HCT116 (cell line): ENCODE results near the gene SUGCT. TPM values are rescaled to one million over a fixed set of nuclear protein-coding genes. Genes with fewer than 3 reads are reported as not detected.

Source experiments
- ATAC-seq: fragments of 200-7000 bp; cut with Tn5 transposase; 2 replicates; pipeline ENCODE4 v1.9.1; 2020; ENCODE audit warnings: mild to moderate bottlenecking, moderate library complexity
- BruUV-seq: library from RNA; stranded (reverse); fragments of 400-500 nt; replicated peaks from 2 replicates; lab custom pipeline; 2021; lab: Mats Ljungman, UMichigan
- CTCF ChIA-PET: fragments of 300-600 bp; sonication (Branson Sonifier 250); formaldehyde crosslinking; loops from one replicate; lab custom pipeline; 2021; ENCODE audit warnings: antibody characterized with exemption; lab: Charles Lee
- POLR2A ChIA-PET: fragments of 300-600, 350-600 bp; sonication (Branson Sonifier 250); formaldehyde crosslinking; loops from one replicate; lab custom pipeline; 2021; ENCODE audit warnings: antibody characterized with exemption; lab: Charles Lee
- RAD21 ChIA-PET, 2 experiments: fragments of 300-600 bp; sonication (Branson Sonifier 250); formaldehyde crosslinking; loops; one replicate each; lab custom pipeline; 2023; ENCODE audit warnings: low total read pairs in 2 of 2; ENCODE audit not compliant: uncharacterized antibody in 2 of 2, unreplicated experiment in 2 of 2, low non-redundant PET in 1 of 2; lab: Charles Lee
- DNase-seq: peaks from one replicate; pipeline ENCODE4 v3.0.0-alpha.2; 2010; ENCODE audit warnings: low read depth, low spot score
- H2AFZ ChIP-seq: fragments of 200-600 bp; shearing (Covaris generic), sonication (generic); 2 replicates; pipeline ENCODE4 v1.6.1; 2017; ENCODE audit warnings: low read depth, mixed run types, mixed read lengths, antibody characterized with exemption, low read length; ENCODE audit not compliant: poor library complexity, severe bottlenecking
- H3K27ac ChIP-seq: 2 replicates; pipeline ENCODE4 v1.5.1; 2012; ENCODE audit warnings: low read depth, low read length
- H3K27me3 ChIP-seq: fragments of 200-600 bp; sonication (generic); 2 replicates; pipeline ENCODE4 v1.6.1; 2016; ENCODE audit warnings: mixed run types, low read length, mixed read lengths; ENCODE audit not compliant: insufficient read depth
- H3K36me3 ChIP-seq, 2 experiments: fragments of 200-500 bp in 1 of 2; fragments of 200-600 bp in 1 of 2; sonication (Bioruptor generic) in 1 of 2; sonication (generic) in 1 of 2; 2 replicates each; pipeline versions ENCODE4 v1.5.1 to v1.6.1; 2014 to 2016; ENCODE audit warnings: low read length in 2 of 2, inconsistent platforms in 1 of 2, mixed read lengths in 1 of 2, mixed run types in 1 of 2; ENCODE audit not compliant: insufficient read depth in 2 of 2, control insufficient read depth in 1 of 2
- H3K4me1 ChIP-seq, 2 experiments: fragments of 200-600 bp in 1 of 2; sonication (generic) in 1 of 2; 2 replicates each; pipeline versions ENCODE4 v1.5.1 to v1.6.1; 2012 to 2017; ENCODE audit warnings: low read length in 2 of 2, inconsistent platforms in 1 of 2, mild to moderate bottlenecking in 1 of 2, mixed read lengths in 1 of 2, mixed run types in 1 of 2, moderate library complexity in 1 of 2; ENCODE audit not compliant: insufficient read depth in 2 of 2, control insufficient read depth in 1 of 2
- H3K4me2 ChIP-seq: fragments of 200-600 bp; sonication (generic); 2 replicates; pipeline ENCODE4 v1.6.1; 2017; ENCODE audit warnings: mixed run types, low read length, mixed read lengths
- H3K4me3 ChIP-seq, 2 experiments: fragments of 200-600 bp in 1 of 2; sonication (generic) in 1 of 2; replicated peaks in 1 of 2; 2 replicates each; pipeline ENCODE4 v1.5.1; 2011 to 2016; ENCODE audit warnings: low read length in 2 of 2, control low read depth in 1 of 2, low read depth in 1 of 2, mild to moderate bottlenecking in 1 of 2, mixed read lengths in 1 of 2, mixed run types in 1 of 2
- H3K79me2 ChIP-seq: fragments of 200-600 bp; sonication (generic); 2 replicates; pipeline ENCODE4 v1.6.1; 2017; ENCODE audit warnings: mild to moderate bottlenecking, mixed run types, low read length, moderate library complexity, mixed read lengths; ENCODE audit not compliant: insufficient read depth
- H3K9ac ChIP-seq: fragments of 200-600 bp; sonication (generic); 2 replicates; pipeline ENCODE4 v1.6.1; 2016; ENCODE audit warnings: low read length, mixed read lengths
- H3K9me2 ChIP-seq: fragments of 200-600 bp; sonication (generic), shearing (Covaris generic); 2 replicates; pipeline ENCODE4 v1.6.1; 2017; ENCODE audit warnings: mixed run types, mild to moderate bottlenecking, moderate library complexity; ENCODE audit not compliant: insufficient read depth
- H3K9me3 ChIP-seq, 2 experiments: fragments of 200-500 bp in 1 of 2; fragments of 200-600 bp in 1 of 2; sonication (Bioruptor generic) in 1 of 2; sonication (generic) in 1 of 2; 2 replicates each; pipeline ENCODE4 v1.6.1; 2014 to 2017; ENCODE audit warnings: low read length in 2 of 2, mixed read lengths in 2 of 2, inconsistent platforms in 1 of 2, low read depth in 1 of 2, mild to moderate bottlenecking in 1 of 2, mixed run types in 1 of 2, moderate library complexity in 1 of 2; ENCODE audit not compliant: control insufficient read depth in 1 of 2, insufficient read depth in 1 of 2
- H4K20me1 ChIP-seq: fragments of 200-600 bp; sonication (generic), shearing (Covaris generic); 2 replicates; pipeline ENCODE4 v1.6.1; 2017; ENCODE audit warnings: mixed run types, mild to moderate bottlenecking, moderate library complexity; ENCODE audit not compliant: insufficient read depth
- ATF3 ChIP-seq: IDR thresholded peaks from 2 replicates; pipeline ENCODE4 v1.6.1; 2012
- CBX3 ChIP-seq: IDR thresholded peaks from 2 replicates; pipeline ENCODE4 v1.6.1; 2012; ENCODE audit warnings: low read depth
- CEBPB ChIP-seq: IDR thresholded peaks from 2 replicates; pipeline ENCODE4 v1.6.1; 2012; ENCODE audit warnings: low read depth
- EGR1 ChIP-seq: IDR thresholded peaks from 2 replicates; pipeline ENCODE4 v1.6.1; 2012; ENCODE audit warnings: low read depth
- ELF1 ChIP-seq: IDR thresholded peaks from 2 replicates; pipeline ENCODE4 v1.6.1; 2012; ENCODE audit warnings: low read depth, borderline replicate concordance
- EZH2 ChIP-seq: fragments of 200-600 bp; sonication (generic); IDR thresholded peaks from 2 replicates; pipeline ENCODE4 v1.6.1; 2017; ENCODE audit warnings: antibody characterized with exemption, mixed run types
- EZH2phosphoT487 ChIP-seq: fragments of 200-600 bp; IDR thresholded peaks from 2 replicates; pipeline ENCODE4 v1.6.1; 2018; ENCODE audit warnings: antibody characterized with exemption, borderline replicate concordance
- FOSL1 ChIP-seq: IDR thresholded peaks from 2 replicates; pipeline ENCODE4 v1.6.1; 2012; ENCODE audit warnings: low read depth
- JUND ChIP-seq: IDR thresholded peaks from 2 replicates; pipeline ENCODE4 v1.6.1; 2012
- MAX ChIP-seq: IDR thresholded peaks from 2 replicates; pipeline ENCODE4 v1.6.1; 2012
- POLR2A ChIP-seq: IDR thresholded peaks from 2 replicates; pipeline ENCODE4 v1.7.0; 2011; ENCODE audit warnings: borderline replicate concordance; ENCODE audit not compliant: insufficient read depth, insufficient read length; ENCODE audit errors: extremely low read depth
- POLR2AphosphoS5 ChIP-seq: IDR thresholded peaks from 2 replicates; pipeline ENCODE4 v1.6.1; 2011; ENCODE audit warnings: mild to moderate bottlenecking, low read depth, low read length, moderate library complexity
- RAD21 ChIP-seq: IDR thresholded peaks from 2 replicates; pipeline ENCODE4 v1.6.1; 2012; ENCODE audit warnings: low read depth, mild to moderate bottlenecking
- REST ChIP-seq: IDR thresholded peaks from 2 replicates; pipeline ENCODE4 v1.6.1; 2012; ENCODE audit warnings: low read depth
- SP1 ChIP-seq: IDR thresholded peaks from 2 replicates; pipeline ENCODE4 v1.6.1; 2012; ENCODE audit warnings: low read depth
- SRF ChIP-seq: IDR thresholded peaks from 2 replicates; pipeline ENCODE4 v1.6.1; 2012; ENCODE audit warnings: low read depth
- TCF7L2 ChIP-seq: IDR thresholded peaks from 2 replicates; pipeline ENCODE4 v1.7.0; 2011; ENCODE audit warnings: borderline replicate concordance, inconsistent platforms; ENCODE audit not compliant: insufficient read depth, insufficient read length; ENCODE audit errors: extremely low read depth
- YY1 ChIP-seq: IDR thresholded peaks from 2 replicates; pipeline ENCODE4 v1.6.1; 2011; ENCODE audit warnings: low read length, low read depth, moderate library complexity, mild to moderate bottlenecking; ENCODE audit not compliant: insufficient replicate concordance; ENCODE audit errors: extremely low read depth
- ZBTB33 ChIP-seq: IDR thresholded peaks from 2 replicates; pipeline ENCODE4 v1.6.1; 2011; ENCODE audit warnings: mild to moderate bottlenecking, low read length, moderate library complexity; ENCODE audit not compliant: insufficient replicate concordance; ENCODE audit errors: extremely low read depth
- ZFX ChIP-seq: fragments of 450-650 bp; IDR thresholded peaks from 2 replicates; pipeline ENCODE4 v1.6.1; 2017
- intact Hi-C: fragments of 100-400 bp; cut with micrococcal nuclease; formaldehyde crosslinking; loops from 2 replicates; pipeline ENCODE4 v1.10.0; 2022
- total RNA-seq: library from RNA; stranded (reverse); gene quantifications from one replicate; pipeline ENCODE4 v1.2.1, GENCODE V29; 2021; ENCODE audit not compliant: unreplicated experiment

SUGCT gene
- total RNA-seq, 1 experiment from 2014 or later, result 4.4 TPM

GRCh38 chr7:40706829-40707228, 572.0 kb downstream of the SUGCT start (continued):
- no peak for TF ChIP-seq ZBTB33

GRCh38 chr7:40709062-40709964, 574.5 kb downstream of the SUGCT start:
- Histone ChIP-seq H3K27me3 (no peaks in the 10 kb centered on the region), H3K9me3 (no peaks in the 10 kb centered on the region), H3K9me2 (no peaks in the 10 kb centered on the region), H3K36me3 (no peaks in the 10 kb centered on the region), H3K4me3 (no peak overlapping the region), H3K4me1 (no peaks in the 10 kb centered on the region), H4K20me1 (no peaks in the 10 kb centered on the region), H2AFZ (no peak overlapping the region), H3K27ac (no peak overlapping the region), H3K79me2 (no peaks in the 10 kb centered on the region), H3K4me2 (no peak overlapping the region), H3K9ac (no peak overlapping the region)
- ChIA-PET RAD21 (no interaction called here), CTCF (no interaction called here), POLR2A (no interaction called here)
- DNase-seq (no peak), ATAC-seq (no peak)
- intact Hi-C loops, result no loop called here
- no TSS peak for BruUV-seq
- no peak for TF ChIP-seq TCF7L2
- no peak for TF ChIP-seq RAD21
- TF ChIP-seq JUND, result no peak
- TF ChIP-seq CBX3, result no peak
- TF ChIP-seq EZH2, result no peak
- no peak for TF ChIP-seq ATF3
- TF ChIP-seq YY1, result no peak
- TF ChIP-seq FOSL1, result no peak
- no peak for TF ChIP-seq REST
- TF ChIP-seq ZFX, result no peak
- no peak for TF ChIP-seq CEBPB
- no peak for TF ChIP-seq POLR2AphosphoS5
- no peak for TF ChIP-seq SP1
- no peak for TF ChIP-seq EZH2phosphoT487
- no peak for TF ChIP-seq EGR1
- no peak for TF ChIP-seq SRF
- TF ChIP-seq MAX, result no peak
- no peak for TF ChIP-seq POLR2A
- TF ChIP-seq ELF1, result no peak
